Colonic mucosa (tissue), 4 donors: Measurements from ENCODE around the gene CCL25. TPM values are rescaled to one million over a fixed set of nuclear protein-coding genes. Genes with fewer than 3 reads are reported as not detected.

Experiments used
- DNase-seq: peaks from one replicate; pipeline ENCODE4 v3.0.0-alpha.2; 2020
- H3K27ac ChIP-seq: fragments of 200-600 bp; one replicate; pipeline ENCODE4 v1.8.0; 2021
- H3K27me3 ChIP-seq: fragments of 200-600 bp; one replicate; pipeline ENCODE4 v1.8.0; 2021
- H3K36me3 ChIP-seq: fragments of 200-600 bp; one replicate; pipeline ENCODE4 v1.8.0; 2021
- H3K4me1 ChIP-seq: fragments of 200-600 bp; one replicate; pipeline ENCODE4 v1.8.0; 2021; ENCODE audit warnings: mild to moderate bottlenecking
- H3K4me3 ChIP-seq: fragments of 200-600 bp; one replicate; pipeline ENCODE4 v1.8.0; 2021
- H3K9ac ChIP-seq, 2 donors: one replicate each; pipeline ENCODE4 v1.7.0; 2013; ENCODE audit warnings: control low read depth in 2 of 2, low read depth in 2 of 2, low read length in 2 of 2
- H3K9me3 ChIP-seq: fragments of 200-600 bp; one replicate; pipeline ENCODE4 v1.8.0; 2021
- intact Hi-C: fragments of 100-400 bp; cut with DNase I; formaldehyde crosslinking; loops from one replicate; pipeline ENCODE4 v1.14.1; 2022
- total RNA-seq, 2 donors: library from RNA; stranded (reverse); fragmentation: NEBNext Ultra II Directional in 1 of 2; extraction: Animal tissue kit (Norgen Biotek cat#: 25700) in 1 of 2; gene quantifications; one replicate each; pipeline ENCODE4 v1.2.1, GENCODE V29; 2021
- TF ChIP-seq, protein P1 (sequence below): fragments of 200-600 bp; IDR thresholded peaks from one replicate; pipeline ENCODE4 v1.8.0; 2022; ENCODE audit warnings: antibody characterized with exemption, mild to moderate bottlenecking
- donor health status: healthy.
- donor health status: DM: no; HTN: no; CAD: no.
- donor health status: DM: no; HTN: no; CAD: no.

Gene CCL25
- total RNA-seq, 2 donors from 2014 or later = not detected

DNA sequence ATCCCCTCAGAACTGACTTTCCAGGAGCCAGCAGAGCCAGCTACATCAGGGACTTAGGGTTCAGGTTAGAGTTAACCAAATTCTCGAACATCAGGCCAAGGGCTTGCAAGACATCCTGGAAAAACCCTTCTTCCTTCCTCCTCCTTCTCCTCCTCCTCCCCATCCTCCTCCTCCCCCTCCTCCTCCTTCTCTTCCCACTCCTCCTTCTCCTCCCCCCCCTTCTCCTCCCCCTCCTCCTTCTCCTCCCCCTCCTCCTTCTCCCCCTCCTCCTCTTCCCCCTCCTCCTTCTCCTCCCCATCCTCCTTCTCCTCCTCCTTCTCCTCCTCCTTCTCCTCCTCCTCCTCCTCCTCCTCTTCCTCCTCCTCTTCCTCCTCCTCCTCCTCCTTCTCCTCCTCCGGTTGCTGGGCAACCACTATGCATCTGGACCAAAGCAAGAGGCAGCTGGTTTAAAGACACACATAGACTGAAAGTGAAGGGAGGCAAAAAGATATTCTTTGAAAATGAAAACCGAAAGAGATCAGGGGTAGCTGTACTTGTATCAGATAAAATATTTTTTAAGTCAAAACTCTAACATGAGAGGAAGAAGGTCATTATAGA, 5.9 kb upstream of the CCL25 start:
- no peaks in the 10 kb centered on the region for H3K27me3 ChIP-seq
- H3K4me1 ChIP-seq = peaks cover 6% of the 10 kb centered on the region
- no peak overlapping the region for H3K9ac ChIP-seq
- no peaks in the 10 kb centered on the region for H3K9me3 ChIP-seq
- H3K27ac ChIP-seq = no peak overlapping the region
- H3K4me3 ChIP-seq = no peak overlapping the region
- DNase-seq = no peak
- TF ChIP-seq, protein P1, sequence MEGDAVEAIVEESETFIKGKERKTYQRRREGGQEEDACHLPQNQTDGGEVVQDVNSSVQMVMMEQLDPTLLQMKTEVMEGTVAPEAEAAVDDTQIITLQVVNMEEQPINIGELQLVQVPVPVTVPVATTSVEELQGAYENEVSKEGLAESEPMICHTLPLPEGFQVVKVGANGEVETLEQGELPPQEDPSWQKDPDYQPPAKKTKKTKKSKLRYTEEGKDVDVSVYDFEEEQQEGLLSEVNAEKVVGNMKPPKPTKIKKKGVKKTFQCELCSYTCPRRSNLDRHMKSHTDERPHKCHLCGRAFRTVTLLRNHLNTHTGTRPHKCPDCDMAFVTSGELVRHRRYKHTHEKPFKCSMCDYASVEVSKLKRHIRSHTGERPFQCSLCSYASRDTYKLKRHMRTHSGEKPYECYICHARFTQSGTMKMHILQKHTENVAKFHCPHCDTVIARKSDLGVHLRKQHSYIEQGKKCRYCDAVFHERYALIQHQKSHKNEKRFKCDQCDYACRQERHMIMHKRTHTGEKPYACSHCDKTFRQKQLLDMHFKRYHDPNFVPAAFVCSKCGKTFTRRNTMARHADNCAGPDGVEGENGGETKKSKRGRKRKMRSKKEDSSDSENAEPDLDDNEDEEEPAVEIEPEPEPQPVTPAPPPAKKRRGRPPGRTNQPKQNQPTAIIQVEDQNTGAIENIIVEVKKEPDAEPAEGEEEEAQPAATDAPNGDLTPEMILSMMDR = no peak
- no peaks in the 10 kb centered on the region for H3K36me3 ChIP-seq
- intact Hi-C loops = no loop called here

DNA sequence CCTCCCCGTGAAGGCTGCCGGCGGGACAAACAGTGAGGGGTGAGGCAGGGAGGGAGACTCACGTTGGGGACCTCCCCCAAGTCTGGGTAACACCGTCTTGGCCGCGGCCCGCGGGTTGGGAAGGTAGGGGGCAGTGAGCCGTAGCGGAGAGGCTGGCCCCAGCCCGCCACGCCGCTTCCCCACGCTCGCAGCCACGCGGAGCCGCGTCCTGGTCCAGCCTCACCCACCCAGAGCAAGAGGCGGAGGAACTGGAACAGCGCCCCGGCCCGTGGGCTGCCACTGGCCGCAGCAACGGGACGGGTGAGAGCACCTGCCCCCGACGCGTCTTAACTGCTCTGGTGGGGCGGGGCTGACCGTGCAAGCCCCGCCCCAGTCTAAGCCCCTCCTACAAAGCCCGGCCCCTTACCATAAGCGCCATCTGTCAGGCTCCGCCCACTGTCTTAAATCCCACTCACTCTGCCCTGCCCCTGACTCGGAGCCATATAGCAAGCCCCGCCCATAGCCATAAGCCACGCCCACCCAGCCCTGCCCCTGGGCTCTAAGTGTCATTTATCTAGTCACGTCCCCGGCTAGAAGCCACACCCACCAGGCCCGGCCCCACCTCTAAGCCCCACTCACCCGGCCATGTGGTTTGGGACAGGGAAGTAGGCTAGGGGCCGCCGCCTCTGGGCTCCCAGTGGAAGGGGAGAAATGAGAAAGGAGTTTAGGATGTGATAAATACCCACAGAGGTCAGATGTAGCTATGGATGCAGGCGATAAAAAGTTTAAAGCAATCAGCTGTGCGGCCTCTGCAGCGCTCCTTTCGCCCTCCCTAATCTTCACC, 2.1 kb upstream of the CCL25 start:
- Histone ChIP-seq H3K27ac (no peak overlapping the region), H3K27me3 (no peaks in the 10 kb centered on the region), H3K4me3 (peak overlapping the region; percentile 27), H3K9me3 (no peaks in the 10 kb centered on the region), H3K4me1 (peaks cover 6% of the 10 kb centered on the region), H3K9ac (no peak overlapping the region), H3K36me3 (no peaks in the 10 kb centered on the region)
- TF ChIP-seq, protein P1 = no peak
- intact Hi-C loops = no loop called here
- peak; percentile 92 for DNase-seq

DNA sequence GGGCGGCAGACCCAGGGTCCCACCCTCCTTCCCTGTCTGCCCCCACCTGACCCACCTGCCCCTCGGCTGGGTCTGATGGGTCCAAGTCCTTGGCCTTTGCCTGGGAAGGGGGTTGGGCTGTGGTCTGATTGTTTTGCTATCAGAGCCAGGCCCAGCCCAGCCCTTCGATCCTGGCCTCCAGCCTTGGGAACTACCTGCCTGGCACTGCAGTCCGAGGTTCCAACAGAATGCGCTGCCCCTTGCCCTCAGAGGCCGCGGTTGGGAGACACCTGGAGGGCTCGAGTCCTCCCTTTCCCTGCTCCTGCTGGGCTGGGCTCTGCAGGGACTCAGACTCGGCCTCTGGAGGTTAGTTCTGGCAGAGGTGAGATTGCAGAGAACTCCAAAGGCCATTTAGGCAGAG, 1.6 kb downstream of the CCL25 start:
- no peaks in the 10 kb centered on the region for H3K9me3 ChIP-seq
- intact Hi-C loops = no loop called here
- DNase-seq = no peak
- TF ChIP-seq, protein P1 = no peak
- H3K27ac ChIP-seq = no peak overlapping the region
- no peaks in the 10 kb centered on the region for H3K36me3 ChIP-seq
- no peak overlapping the region for H3K9ac ChIP-seq
- H3K27me3 ChIP-seq = no peaks in the 10 kb centered on the region
- no peak overlapping the region for H3K4me3 ChIP-seq
- peaks cover 6% of the 10 kb centered on the region for H3K4me1 ChIP-seq

DNA sequence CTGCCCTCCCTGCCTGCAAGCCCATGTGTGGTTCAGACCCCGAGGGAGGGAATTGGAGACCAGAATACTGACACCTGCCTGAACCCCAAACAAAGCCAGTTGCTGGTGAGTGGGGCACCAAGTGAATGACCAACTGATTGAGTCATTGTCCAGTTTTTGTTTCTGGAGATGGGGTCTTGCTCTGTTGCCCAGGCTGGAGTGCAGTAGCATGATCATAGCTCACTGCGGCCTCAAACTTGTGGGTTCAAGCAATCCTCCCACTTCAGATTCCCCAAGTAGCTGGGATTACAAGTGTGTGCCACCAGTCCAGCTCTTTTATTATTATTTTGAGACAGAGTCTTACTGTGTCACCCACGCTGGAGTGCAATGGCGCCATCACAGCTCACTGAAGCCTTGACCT, 4.0 kb downstream of the CCL25 start:
- Histone ChIP-seq H3K4me3 (no peak overlapping the region), H3K9me3 (no peaks in the 10 kb centered on the region), H3K9ac (no peak overlapping the region), H3K27ac (no peak overlapping the region), H3K36me3 (no peaks in the 10 kb centered on the region), H3K4me1 (no peaks in the 10 kb centered on the region), H3K27me3 (no peaks in the 10 kb centered on the region)
- DNase-seq = no peak
- TF ChIP-seq, protein P1 = no peak
- intact Hi-C loops = no loop called here

DNA sequence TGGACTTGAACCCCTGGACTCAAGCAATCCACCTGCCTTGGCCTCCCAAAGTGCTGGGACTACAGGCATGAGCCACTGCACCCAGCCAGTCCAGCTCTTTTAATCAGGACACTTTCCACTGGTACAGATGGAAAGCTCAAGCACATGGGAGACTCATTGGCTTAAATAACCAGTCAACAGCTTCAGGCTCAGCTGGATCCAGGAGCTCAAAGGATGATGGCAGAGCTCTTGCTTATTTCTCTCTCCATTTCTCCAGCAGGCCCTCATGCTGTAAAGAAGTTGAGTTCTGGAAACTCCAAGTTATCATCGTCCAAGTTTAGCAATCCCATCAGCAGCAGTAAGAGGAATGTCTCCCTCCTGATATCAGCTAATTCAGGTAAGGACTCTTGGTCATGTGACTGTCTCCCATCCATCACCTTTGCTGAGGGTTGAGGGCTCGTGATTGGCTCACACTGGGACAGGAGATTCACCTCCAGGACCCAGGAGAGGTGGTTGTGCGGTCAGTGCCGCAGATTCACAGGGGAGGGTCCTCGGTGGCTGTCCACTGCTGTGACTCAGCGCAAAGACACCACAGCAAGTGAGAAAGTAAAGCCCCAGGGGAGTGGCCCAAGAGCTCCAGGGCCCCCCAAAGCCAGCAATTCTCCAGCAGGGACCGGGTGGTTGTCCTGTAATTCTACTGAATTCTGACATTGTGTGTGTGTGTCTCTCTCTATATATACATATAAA, 5.1 kb downstream of the CCL25 start:
- DNase-seq = no peak
- intact Hi-C loops = no loop called here
- TF ChIP-seq, protein P1 = no peak
- no peaks in the 10 kb centered on the region for H3K27me3 ChIP-seq
- no peaks in the 10 kb centered on the region for H3K4me1 ChIP-seq
- H3K9ac ChIP-seq = no peak overlapping the region
- no peaks in the 10 kb centered on the region for H3K36me3 ChIP-seq
- no peak overlapping the region for H3K27ac ChIP-seq
- H3K4me3 ChIP-seq = no peak overlapping the region
- no peaks in the 10 kb centered on the region for H3K9me3 ChIP-seq
